GM19240 (cell line): ENCODE data around the gene ADAM8.
"Not testable (repeated sequence)": the region's sequence is repeated elsewhere in the genome, so short reads cannot be mapped to it uniquely, and the experiment has no call there.

ENCODE experiments used
- DNase-seq: peaks from one replicate; pipeline ENCODE4 v3.0.0; 2011; ENCODE audit warnings: low spot score; ENCODE audit not compliant: insufficient read length

Gene ADAM8

GRCh38 chr10:133249975-133250754 is 26.5 kb downstream of the ADAM8 start:
- DNase-seq = no peak

- no peak for DNase-seq
Measured at GRCh38 chr10:133249094-133249780, 27.4 kb downstream of the ADAM8 start.

GRCh38 chr10:133248334-133248715 is 28.3 kb downstream of the ADAM8 start:
- no peak for DNase-seq

GRCh38 chr10:133247681-133248333 is 28.9 kb downstream of the ADAM8 start:
- DNase-seq = no peak

GRCh38 chr10:133246236-133246626 is 30.4 kb downstream of the ADAM8 start:
- DNase-seq = no peak

- DNase-seq = no peak
Measured at GRCh38 chr10:133245439-133246235, 31.0 kb downstream of the ADAM8 start.

- DNase-seq = no peak
Measured at GRCh38 chr10:133243593-133243992, 33.1 kb downstream of the ADAM8 start.

- DNase-seq = no peak
Measured at GRCh38 chr10:133242611-133243356, 33.9 kb downstream of the ADAM8 start.

GRCh38 chr10:133241501-133242205 is 35.0 kb downstream of the ADAM8 start:
- DNase-seq = peak; percentile 43

- no peak for DNase-seq
Measured at GRCh38 chr10:133239990-133240389, 36.7 kb downstream of the ADAM8 start.

- DNase-seq = no peak
Measured at GRCh38 chr10:133238466-133238804, 38.2 kb downstream of the ADAM8 start.

- no peak for DNase-seq
Measured at GRCh38 chr10:133237588-133238465, 38.8 kb downstream of the ADAM8 start, which contains the start of gene VENTX. Gene VENTX (plus strand): TSS chr10:133237855. CDS start chr10:133237915, 60 bp downstream.

GRCh38 chr10:133237241-133237587 is 39.5 kb downstream of the ADAM8 start:
- DNase-seq = no peak

- DNase-seq = no peak
Measured at GRCh38 chr10:133236401-133237240, 40.0 kb downstream of the ADAM8 start.

- DNase-seq = no peak
Measured at GRCh38 chr10:133235932-133236331, 40.7 kb downstream of the ADAM8 start.

GRCh38 chr10:133235265-133235855 is 41.3 kb downstream of the ADAM8 start:
- no peak for DNase-seq

GRCh38 chr10:133234796-133235195 is 41.9 kb downstream of the ADAM8 start:
- not testable (repeated sequence) for DNase-seq

- DNase-seq = no peak
Measured at GRCh38 chr10:133231946-133232574, 44.6 kb downstream of the ADAM8 start.
